ENCODE data around the gene SMG6. TPM values are rescaled to one million over a fixed set of nuclear protein-coding genes. Genes with fewer than 3 reads are reported as not detected.

SMG6 gene
- total RNA-seq, 1 donor from 2014 or later, result 28.8 TPM

DNA sequence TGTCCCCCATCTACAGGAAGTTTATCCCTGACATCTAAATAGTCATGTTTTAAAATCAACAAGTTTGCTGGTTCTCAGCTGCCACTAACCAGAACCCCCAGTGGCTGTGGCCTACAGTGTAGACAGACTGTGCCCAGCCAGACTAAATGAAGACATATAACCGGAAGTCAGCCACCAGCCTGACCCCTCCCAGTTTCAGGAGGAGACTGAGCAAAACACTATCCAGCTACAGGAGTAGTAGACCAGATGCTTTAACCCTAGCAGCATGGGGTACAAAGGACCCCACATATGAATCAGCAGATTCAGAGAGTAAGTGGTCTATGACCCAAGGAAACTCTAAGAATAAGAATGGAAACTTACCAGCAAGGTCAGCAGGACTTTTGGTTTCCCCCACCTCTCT is 165.3 kb downstream of the SMG6 start:
- DNase-seq (no peak), ATAC-seq (peak; percentile 81)
- Histone ChIP-seq H3K27ac (peak overlapping the region; percentile 49), H3K4me3 (no peak overlapping the region), H3K9me3 (no peaks in the 10 kb centered on the region), H3K27me3 (no peaks in the 10 kb centered on the region), H3K4me1 (peaks cover 24% of the 10 kb centered on the region), H3K36me3 (no peaks in the 10 kb centered on the region)
- intact Hi-C loops (cut with DNase I), result no loop called here
- TF ChIP-seq, protein P1, sequence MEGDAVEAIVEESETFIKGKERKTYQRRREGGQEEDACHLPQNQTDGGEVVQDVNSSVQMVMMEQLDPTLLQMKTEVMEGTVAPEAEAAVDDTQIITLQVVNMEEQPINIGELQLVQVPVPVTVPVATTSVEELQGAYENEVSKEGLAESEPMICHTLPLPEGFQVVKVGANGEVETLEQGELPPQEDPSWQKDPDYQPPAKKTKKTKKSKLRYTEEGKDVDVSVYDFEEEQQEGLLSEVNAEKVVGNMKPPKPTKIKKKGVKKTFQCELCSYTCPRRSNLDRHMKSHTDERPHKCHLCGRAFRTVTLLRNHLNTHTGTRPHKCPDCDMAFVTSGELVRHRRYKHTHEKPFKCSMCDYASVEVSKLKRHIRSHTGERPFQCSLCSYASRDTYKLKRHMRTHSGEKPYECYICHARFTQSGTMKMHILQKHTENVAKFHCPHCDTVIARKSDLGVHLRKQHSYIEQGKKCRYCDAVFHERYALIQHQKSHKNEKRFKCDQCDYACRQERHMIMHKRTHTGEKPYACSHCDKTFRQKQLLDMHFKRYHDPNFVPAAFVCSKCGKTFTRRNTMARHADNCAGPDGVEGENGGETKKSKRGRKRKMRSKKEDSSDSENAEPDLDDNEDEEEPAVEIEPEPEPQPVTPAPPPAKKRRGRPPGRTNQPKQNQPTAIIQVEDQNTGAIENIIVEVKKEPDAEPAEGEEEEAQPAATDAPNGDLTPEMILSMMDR (IDR thresholded peaks at IDR 0.05), result no peak

- no peaks in the 10 kb centered on the region for H3K36me3 ChIP-seq
- H3K27ac ChIP-seq, result peak overlapping the region; percentile 49
- no peaks in the 10 kb centered on the region for H3K27me3 ChIP-seq
- intact Hi-C loops (cut with DNase I), result no loop called here
- no peaks in the 10 kb centered on the region for H3K9me3 ChIP-seq
- H3K4me3 ChIP-seq, result no peak overlapping the region
- TF ChIP-seq, protein P1 (IDR thresholded peaks at IDR 0.05), result no peak
- ATAC-seq (peak; percentile 77), DNase-seq (no peak)
- peaks cover 24% of the 10 kb centered on the region for H3K4me1 ChIP-seq
Observed at GRCh38 chr17:2137342-2138098, 166.1 kb downstream of the SMG6 start.

DNA sequence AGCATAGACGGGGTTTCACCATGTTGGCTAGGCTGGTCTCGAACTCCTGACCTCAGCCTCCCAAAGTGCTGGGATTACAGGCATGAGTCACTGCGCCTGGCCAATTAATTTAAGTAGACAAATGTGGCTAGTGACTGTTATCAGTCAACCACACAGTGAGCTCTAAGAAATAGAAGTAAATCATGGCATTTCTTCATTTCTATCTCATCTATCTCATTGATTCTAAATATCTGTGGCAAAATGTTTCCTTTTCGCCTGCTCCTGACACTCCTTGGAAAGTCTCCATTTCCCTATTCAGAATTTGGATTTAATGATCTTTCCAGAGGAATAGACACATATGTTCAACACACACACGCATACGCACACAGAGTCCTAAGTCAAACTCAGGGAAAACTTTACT is 167.3 kb downstream of the SMG6 start:
- no peak for DNase-seq

DNA sequence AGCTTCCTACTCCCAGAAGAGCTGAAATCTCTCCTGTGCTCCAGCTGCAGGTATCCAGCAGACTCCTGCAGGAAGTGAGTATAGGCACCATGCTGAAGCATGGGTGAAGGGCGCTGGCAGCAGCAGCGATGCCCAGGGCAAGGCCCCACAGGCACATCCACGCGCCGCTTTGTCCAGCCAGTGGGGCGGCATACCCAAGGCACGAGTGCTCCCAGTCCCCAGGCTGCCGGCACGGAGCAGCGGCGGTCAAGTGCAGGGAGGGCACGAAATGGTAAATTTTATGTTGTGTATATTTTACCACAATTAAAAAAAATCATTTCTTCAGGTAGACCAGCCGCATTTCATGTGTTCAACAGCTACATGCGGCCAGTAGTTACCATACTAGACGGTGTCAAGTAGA is 175.6 kb downstream of the SMG6 start:
- intact Hi-C loops (cut with DNase I), result no loop called here
- H3K9me3 ChIP-seq, result no peaks in the 10 kb centered on the region
- no peak for ATAC-seq

More for the DNA sequence above, 167.3 kb downstream of the SMG6 start:
- no peak for ATAC-seq
- Histone ChIP-seq H3K4me3 (no peak overlapping the region), H3K27me3 (no peaks in the 10 kb centered on the region), H3K4me1 (peaks cover 24% of the 10 kb centered on the region), H3K27ac (no peak overlapping the region), H3K36me3 (no peaks in the 10 kb centered on the region), H3K9me3 (no peaks in the 10 kb centered on the region)
- intact Hi-C loops (cut with DNase I), result no loop called here
- TF ChIP-seq, protein P1 (IDR thresholded peaks at IDR 0.05), result no peak

GRCh38 chr17:2125013-2125535 is 178.5 kb downstream of the SMG6 start:
- DNase-seq (no peak), ATAC-seq (no peak)
- TF ChIP-seq, protein P1 (IDR thresholded peaks at IDR 0.05), result no peak
- intact Hi-C loops (cut with DNase I), result no loop called here
- no peaks in the 10 kb centered on the region for H3K27me3 ChIP-seq
- H3K9me3 ChIP-seq, result no peaks in the 10 kb centered on the region
- H3K4me1 ChIP-seq, result peaks cover 30% of the 10 kb centered on the region
- H3K36me3 ChIP-seq, result no peaks in the 10 kb centered on the region
- no peak overlapping the region for H3K4me3 ChIP-seq
- H3K27ac ChIP-seq, result no peak overlapping the region

More for the DNA sequence above, 175.6 kb downstream of the SMG6 start:
- Histone ChIP-seq H3K4me3 (no peak overlapping the region), H3K4me1 (peaks cover 18% of the 10 kb centered on the region), H3K36me3 (no peaks in the 10 kb centered on the region), H3K27ac (no peak overlapping the region), H3K27me3 (no peaks in the 10 kb centered on the region)
- TF ChIP-seq, protein P1 (IDR thresholded peaks at IDR 0.05), result no peak
- no peak for DNase-seq
